Renal pelvis (tissue), 12 donors: ENCODE measurements around the gene NET1. TPM values are rescaled to one million over a fixed set of nuclear protein-coding genes. Genes with fewer than 3 reads are reported as not detected.
"Not testable (repeated sequence)": the region's sequence is repeated elsewhere in the genome, so short reads cannot be mapped to it uniquely, and the experiment has no call there.

ENCODE experiments used
- DNase-seq: peaks from one replicate; pipeline ENCODE4 v3.0.0-alpha.2; 2013
- long read RNA-seq, 16 experiments: transcript quantifications; one replicate each; lab custom pipeline, GENCODE V29; 2026
- polyA plus RNA-seq, 3 donors: library from polyadenylated mRNA; unstranded; fragments of 120-200 nt; gene quantifications; one replicate each; pipeline ENCODE4 v1.2.1, GENCODE V29; 2013; ENCODE audit not compliant: insufficient read length in 3 of 3

The NET1 gene, protein sequence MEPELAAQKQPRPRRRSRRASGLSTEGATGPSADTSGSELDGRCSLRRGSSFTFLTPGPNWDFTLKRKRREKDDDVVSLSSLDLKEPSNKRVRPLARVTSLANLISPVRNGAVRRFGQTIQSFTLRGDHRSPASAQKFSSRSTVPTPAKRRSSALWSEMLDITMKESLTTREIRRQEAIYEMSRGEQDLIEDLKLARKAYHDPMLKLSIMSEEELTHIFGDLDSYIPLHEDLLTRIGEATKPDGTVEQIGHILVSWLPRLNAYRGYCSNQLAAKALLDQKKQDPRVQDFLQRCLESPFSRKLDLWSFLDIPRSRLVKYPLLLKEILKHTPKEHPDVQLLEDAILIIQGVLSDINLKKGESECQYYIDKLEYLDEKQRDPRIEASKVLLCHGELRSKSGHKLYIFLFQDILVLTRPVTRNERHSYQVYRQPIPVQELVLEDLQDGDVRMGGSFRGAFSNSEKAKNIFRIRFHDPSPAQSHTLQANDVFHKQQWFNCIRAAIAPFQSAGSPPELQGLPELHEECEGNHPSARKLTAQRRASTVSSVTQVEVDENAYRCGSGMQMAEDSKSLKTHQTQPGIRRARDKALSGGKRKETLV
- 100 to 1,000 TPM; 123 to 139 (median 135) TPM for polyA plus RNA-seq
- long read RNA-seq, donor 1, transcript NET1-202 (10 exons, 3,253 nt): major isoform, 13 of 14 reads
- long read RNA-seq, donor 1, partial matches to known transcripts: 0 of 14 reads
- long read RNA-seq, donor 1, other reads (novel, unspliced or antisense): 0 of 14 reads
- long read RNA-seq, donor 2, transcript NET1-202 (10 exons, 3,253 nt): major isoform, 22 of 24 reads
- long read RNA-seq, donor 2, partial matches to known transcripts: 0 of 24 reads
- long read RNA-seq, donor 2, other reads (novel, unspliced or antisense): 0 of 24 reads
- long read RNA-seq, donor 3, transcript NET1-202 (10 exons, 3,253 nt): major isoform, 21 of 108 reads
- long read RNA-seq, donor 3, partial matches to known transcripts: 85 of 108 reads
- long read RNA-seq, donor 3, other reads (novel, unspliced or antisense): 0 of 108 reads
- long read RNA-seq, donor 4, transcript NET1-202 (10 exons, 3,253 nt): major isoform, 24 of 34 reads
- long read RNA-seq, donor 4, partial matches to known transcripts: 8 of 34 reads
- long read RNA-seq, donor 4, other reads (novel, unspliced or antisense): 0 of 34 reads
- long read RNA-seq, donor 5, transcript NET1-202 (10 exons, 3,253 nt): major isoform, 8 of 42 reads
- long read RNA-seq, donor 5, partial matches to known transcripts: 34 of 42 reads
- long read RNA-seq, donor 5, other reads (novel, unspliced or antisense): 0 of 42 reads
- long read RNA-seq, donor 6, transcript NET1-202 (10 exons, 3,253 nt): major isoform, 7 of 7 reads
- long read RNA-seq, donor 6, partial matches to known transcripts: 0 of 7 reads
- long read RNA-seq, donor 6, other reads (novel, unspliced or antisense): 0 of 7 reads
- long read RNA-seq, donor 7, transcript NET1-202 (10 exons, 3,253 nt): major isoform, 25 of 36 reads
- long read RNA-seq, donor 7, partial matches to known transcripts: 11 of 36 reads
- long read RNA-seq, donor 7, other reads (novel, unspliced or antisense): 0 of 36 reads
- long read RNA-seq, donor 8, partial matches to known transcripts: 0 of 3 reads
- long read RNA-seq, donor 8, other reads (novel, unspliced or antisense): 0 of 3 reads
- long read RNA-seq, donor 9, transcript NET1-202 (10 exons, 3,253 nt): major isoform, 18 of 37 reads
- long read RNA-seq, donor 9, transcript NET1-201 (12 exons, 3,402 nt): minor isoform, 5 of 37 reads
- long read RNA-seq, donor 9, partial matches to known transcripts: 14 of 37 reads
- long read RNA-seq, donor 9, other reads (novel, unspliced or antisense): 0 of 37 reads
- long read RNA-seq, donor 10, transcript NET1-202 (10 exons, 3,253 nt): major isoform, 12 of 24 reads
- long read RNA-seq, donor 10, partial matches to known transcripts: 12 of 24 reads
- long read RNA-seq, donor 10, other reads (novel, unspliced or antisense): 0 of 24 reads
- long read RNA-seq, donor 11, transcript NET1-202 (10 exons, 3,253 nt): major isoform, 17 of 24 reads
- long read RNA-seq, donor 11, partial matches to known transcripts: 6 of 24 reads
- long read RNA-seq, donor 11, other reads (novel, unspliced or antisense): 0 of 24 reads
- long read RNA-seq, donor 12, transcript NET1-201 (12 exons, 3,402 nt): minor isoform, 5 of 38 reads
- long read RNA-seq, donor 12, transcript NET1-202 (10 exons, 3,253 nt): major isoform, 24 of 38 reads
- long read RNA-seq, donor 12, partial matches to known transcripts: 9 of 38 reads
- long read RNA-seq, donor 12, other reads (novel, unspliced or antisense): 0 of 38 reads
- long read RNA-seq, donor 13, transcript NET1-202 (10 exons, 3,253 nt): major isoform, 10 of 11 reads
- long read RNA-seq, donor 13, partial matches to known transcripts: 0 of 11 reads
- long read RNA-seq, donor 13, other reads (novel, unspliced or antisense): 0 of 11 reads
- long read RNA-seq, donor 14: 0 reads
- long read RNA-seq, donor 15, transcript NET1-202 (10 exons, 3,253 nt): major isoform, 11 of 19 reads
- long read RNA-seq, donor 15, partial matches to known transcripts: 6 of 19 reads
- long read RNA-seq, donor 15, other reads (novel, unspliced or antisense): 0 of 19 reads
- long read RNA-seq, donor 16, transcript NET1-202 (10 exons, 3,253 nt): major isoform, 17 of 25 reads
- long read RNA-seq, donor 16, partial matches to known transcripts: 5 of 25 reads
- long read RNA-seq, donor 16, other reads (novel, unspliced or antisense): 0 of 25 reads

- DNase-seq: peak; percentile 87
Observed at GRCh38 chr10:5412277-5412941, at the start of gene NET1. NET1 (plus strand) TSS chr10:5412557; CDS start chr10:5412693, 136 bp downstream.

DNA sequence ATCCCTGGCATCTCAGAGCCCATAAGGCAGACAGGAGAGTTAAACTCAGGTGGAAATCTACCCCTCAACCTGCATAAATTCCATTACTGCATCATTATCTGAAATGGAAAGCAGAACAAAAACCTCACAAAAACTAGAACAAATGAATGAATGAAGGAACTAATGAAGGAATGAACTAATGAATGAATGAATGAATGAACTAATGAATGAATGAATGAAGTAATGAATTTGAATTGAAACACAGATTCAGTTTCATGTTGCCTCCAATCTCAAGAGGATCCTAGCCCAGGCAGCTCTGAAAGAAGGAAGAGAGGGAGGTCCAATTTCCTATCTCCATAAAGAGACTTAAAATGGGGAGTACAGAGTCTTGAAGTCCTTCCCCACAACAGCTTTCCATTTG is 49.5 kb upstream of the NET1 start:
- DNase-seq: no peak

DNA sequence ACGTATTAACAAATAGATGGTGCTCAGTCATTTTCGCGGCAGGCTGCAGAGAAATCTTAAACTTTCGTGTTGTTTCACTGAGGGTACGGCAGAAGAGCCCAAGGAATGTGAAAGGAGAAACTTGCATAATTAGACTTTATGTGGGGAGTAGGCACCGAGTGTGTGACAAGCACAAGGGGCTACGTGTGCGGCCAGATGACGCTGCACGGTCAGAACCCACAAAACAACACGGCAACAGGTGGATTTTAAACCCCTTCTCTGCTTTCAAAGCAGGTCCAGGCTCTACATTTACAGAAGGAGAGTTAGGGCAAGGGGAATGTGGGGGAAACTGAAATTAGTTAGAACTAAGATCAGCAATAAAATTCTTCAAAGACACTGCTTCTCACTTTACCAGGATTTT is 48.0 kb upstream of the NET1 start:
- DNase-seq: no peak

GRCh38 chr10:5364890-5365338 is 47.4 kb upstream of the NET1 start, which contains the start of gene UCN3:
UCN3 (plus strand) TSS chr10:5364966; CDS start chr10:5373721, 8,755 bp downstream.
- DNase-seq: peak; percentile 53

GRCh38 chr10:5365928-5366327 is 46.4 kb upstream of the NET1 start:
- DNase-seq: no peak

- no peak for DNase-seq
Observed at GRCh38 chr10:5369362-5370158, 42.8 kb upstream of the NET1 start.

GRCh38 chr10:5370493-5371352 is 41.6 kb upstream of the NET1 start:
- DNase-seq: no peak

DNA sequence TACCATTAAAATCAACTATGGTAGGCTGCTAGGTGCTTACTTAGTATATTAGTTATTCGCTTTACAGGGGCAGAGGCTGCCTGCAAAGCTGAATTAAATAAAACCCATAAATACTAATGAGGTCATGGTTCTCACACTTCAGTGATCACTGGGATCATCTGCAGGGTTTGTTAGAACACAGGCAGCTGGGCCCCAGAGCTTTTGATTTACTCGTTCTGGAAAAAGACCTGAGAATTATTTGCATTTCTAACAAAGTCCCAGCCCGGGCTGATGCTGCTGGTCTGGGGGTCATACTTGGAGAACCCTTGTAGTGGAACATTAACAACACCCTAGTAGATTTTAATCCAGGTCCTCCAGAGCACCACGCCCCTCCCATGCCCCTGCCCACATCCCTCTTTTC is 39.0 kb upstream of the NET1 start:
- peak; percentile 52 for DNase-seq

GRCh38 chr10:5373891-5374611 is 38.3 kb upstream of the NET1 start:
- no peak for DNase-seq

GRCh38 chr10:5376450-5376849 is 35.9 kb upstream of the NET1 start:
- no peak for DNase-seq

DNA sequence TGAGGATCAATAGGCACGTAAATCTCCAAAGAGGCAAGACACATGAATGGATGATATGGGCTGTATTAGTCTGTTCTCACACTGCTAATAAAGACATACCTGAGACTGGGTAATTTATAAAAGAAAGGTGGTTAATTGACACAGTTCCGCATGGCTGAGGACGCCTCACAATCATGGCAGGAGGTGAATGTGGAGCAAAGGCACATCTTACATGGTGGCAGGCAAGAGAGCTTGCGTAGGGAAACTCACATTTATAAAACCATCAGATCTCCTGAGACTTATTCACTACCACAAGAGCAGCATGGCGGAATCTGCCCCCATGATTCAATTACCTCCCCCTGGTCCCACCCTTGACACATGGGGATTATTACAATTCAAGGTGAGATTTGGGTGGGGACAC is 33.2 kb upstream of the NET1 start:
- DNase-seq: not testable (repeated sequence)

DNA sequence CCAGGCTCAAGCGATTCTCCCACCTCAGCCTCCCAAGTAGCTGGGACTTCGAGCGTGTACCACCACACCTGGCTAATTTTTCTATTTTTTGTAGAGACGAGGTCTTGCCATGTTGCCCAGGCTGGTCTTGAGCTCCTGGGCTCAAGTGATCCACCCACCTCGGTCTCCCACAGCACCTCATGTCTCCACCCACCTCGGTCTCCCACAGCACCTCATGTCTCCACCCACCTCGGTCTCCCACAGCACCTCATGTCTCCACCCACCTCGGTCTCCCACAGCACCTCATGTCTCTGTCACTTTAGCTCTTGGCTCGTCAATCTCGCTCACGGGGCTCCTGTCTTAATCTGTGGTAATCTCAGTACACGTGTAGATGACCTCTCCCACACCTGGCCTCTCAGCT is 32.0 kb upstream of the NET1 start:
- not testable (repeated sequence) for DNase-seq

GRCh38 chr10:5381187-5381586 is 31.2 kb upstream of the NET1 start:
- DNase-seq: no peak

DNA sequence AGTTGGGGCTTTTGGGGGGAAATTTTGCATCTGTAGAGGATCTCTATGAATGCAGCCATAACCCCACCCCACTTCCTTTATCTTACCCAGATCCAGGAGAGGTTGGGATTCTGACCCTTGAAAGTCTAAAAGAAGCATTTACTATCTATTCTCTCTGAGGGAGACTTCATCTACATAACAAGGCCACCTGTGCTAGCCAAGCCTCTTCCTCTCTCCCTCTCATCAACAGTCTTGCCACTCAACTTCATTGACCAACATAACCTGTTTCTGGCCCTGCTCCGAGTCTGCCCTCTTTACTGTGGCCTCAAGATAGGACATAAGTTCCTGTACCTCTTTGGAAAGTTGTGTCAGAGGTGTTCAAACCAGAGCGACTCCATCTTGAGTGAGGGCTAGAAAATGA is 27.1 kb upstream of the NET1 start:
- DNase-seq: no peak

- no peak for DNase-seq
Observed at GRCh38 chr10:5387169-5387568, 25.2 kb upstream of the NET1 start.
